HG03354 (cell line): ENCODE results near the gene HIVEP2.

Experiments used
- ATAC-seq: cut with Tn5 transposase; IDR thresholded peaks from one replicate; pipeline ENCODE4 v1.9.1; 2021; ENCODE audit warnings: mild to moderate bottlenecking; ENCODE audit not compliant: unreplicated experiment, poor library complexity, severe bottlenecking

The HIVEP2 gene

GRCh38 chr6:142927271-142927580 is 17.8 kb downstream of the HIVEP2 start:
- no peak for ATAC-seq

GRCh38 chr6:142926494-142927270 is 18.3 kb downstream of the HIVEP2 start:
- peak; percentile 96 for ATAC-seq

DNA sequence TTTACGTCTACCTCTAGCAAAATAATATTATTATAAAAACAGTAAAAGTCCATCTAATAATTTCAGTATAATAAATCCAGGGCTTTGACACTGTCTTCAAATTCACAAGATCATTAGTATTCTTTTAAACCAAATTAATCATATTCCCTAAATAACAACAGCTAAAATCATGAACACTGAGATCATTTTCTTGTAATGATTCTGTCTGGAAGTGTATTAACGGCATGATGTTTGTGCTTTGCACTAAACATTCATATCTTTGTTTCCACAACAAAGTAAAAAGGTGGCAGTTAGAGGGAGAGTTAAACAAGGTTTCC is 18.8 kb downstream of the HIVEP2 start:
- ATAC-seq: no peak

DNA sequence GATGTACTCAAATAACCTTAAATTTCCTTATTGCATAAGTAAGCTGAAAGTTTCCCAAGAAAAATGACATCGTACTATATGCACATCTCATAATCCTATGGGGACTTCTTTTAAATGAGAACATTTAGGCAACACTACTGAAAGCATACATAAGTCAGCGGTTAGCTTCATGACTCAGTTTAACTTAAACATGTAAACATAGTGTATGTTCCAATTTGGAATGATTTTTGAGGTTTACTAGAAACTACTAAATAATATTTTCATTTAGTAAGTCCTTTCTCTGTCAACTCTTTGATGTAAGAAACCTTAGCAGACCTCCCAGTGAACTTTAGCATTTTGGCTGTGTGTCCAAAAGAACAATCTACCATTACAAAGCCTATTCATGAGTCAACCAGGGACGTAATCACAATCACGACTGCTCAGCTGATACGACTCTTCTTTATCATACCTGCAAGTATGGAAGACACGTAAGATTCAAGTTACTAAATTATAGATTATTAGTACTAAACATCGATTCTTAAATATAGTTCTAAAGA is 19.3 kb downstream of the HIVEP2 start:
- no peak for ATAC-seq

- no peak for ATAC-seq
These were observed 26.5 kb downstream of the HIVEP2 start for GRCh38 chr6:142918339-142919042.

DNA sequence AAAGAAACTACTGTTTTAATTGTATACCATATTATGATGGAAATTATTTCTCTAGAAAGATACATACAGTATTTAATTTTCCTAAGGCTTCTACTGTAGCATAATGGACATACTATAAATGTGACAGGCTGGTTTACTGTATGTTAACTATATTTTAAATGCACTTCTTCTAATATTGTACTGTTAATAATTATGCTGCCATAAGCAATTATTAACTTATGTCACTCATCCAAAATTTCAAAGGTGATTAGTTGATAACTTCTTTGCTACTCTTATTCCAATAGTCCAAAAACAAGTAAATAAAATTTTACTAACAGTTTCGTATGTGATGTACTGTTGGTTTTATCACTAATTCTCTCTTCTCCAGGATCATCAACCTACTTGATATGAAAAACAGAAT is 28.1 kb downstream of the HIVEP2 start:
- no peak for ATAC-seq

DNA sequence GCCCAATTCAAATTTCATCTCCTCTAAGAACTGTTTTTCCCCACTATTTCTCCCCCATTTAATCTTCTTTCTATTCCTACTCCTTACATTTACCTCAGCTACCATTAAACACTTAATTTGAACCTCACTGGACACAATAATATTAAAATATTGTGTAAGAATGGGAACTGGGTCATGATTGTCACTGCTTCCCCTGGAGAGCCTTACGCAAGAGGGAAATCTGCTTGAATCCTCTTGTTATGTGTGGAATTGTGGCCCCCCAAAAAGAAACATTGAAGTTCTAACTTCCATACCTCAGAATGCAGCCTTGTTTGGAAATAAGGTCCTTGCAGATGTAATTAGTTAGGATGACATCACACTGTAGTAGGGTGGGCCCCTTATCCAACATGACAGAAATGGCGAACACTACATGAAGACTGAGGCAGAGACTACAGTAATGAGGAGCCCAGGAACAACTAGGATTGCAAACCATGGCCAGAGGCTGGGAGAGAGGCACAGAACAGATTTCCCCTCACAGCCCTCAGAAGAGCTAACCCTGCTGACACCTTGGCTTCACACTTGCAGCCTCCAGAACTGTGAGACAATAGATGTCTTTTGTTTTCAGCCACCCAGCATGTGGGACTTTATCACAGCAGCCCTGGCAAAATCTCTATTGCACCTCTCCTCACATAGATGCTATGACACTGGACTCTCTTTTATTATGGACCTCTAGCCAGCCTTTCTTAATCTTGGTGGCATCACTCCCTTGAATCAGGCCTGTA is 29.9 kb downstream of the HIVEP2 start:
- ATAC-seq: no peak

GRCh38 chr6:142914369-142914768 is 30.6 kb downstream of the HIVEP2 start:
- no peak for ATAC-seq

DNA sequence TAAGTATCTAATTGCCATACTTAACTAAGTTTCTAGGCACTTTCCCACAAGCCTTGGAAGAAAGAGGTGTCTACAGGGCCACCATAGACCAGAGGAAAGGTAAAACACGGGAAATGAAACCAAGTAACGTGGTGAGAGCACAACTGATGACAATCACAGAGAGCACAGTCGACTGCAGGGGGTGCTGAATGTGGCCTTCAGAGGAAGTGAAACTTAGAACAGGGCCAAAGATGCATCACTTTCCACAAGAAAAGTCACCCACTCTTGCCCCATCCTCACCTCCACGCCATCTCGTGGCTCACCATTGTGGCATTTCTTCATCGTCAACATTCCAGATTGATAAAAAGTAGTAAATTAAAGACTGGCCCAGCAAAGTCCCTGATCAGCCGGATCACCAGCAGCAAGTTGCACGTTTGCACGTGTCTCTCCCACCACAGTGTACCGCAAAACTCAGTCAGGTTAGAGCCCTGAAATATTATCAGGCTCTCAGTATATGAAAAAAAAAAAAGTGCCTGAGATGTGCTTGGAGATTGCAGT is 31.4 kb downstream of the HIVEP2 start:
- ATAC-seq: peak; percentile 95

- peak; percentile 72 for ATAC-seq
These were observed 31.9 kb downstream of the HIVEP2 start for GRCh38 chr6:142913036-142913510.

DNA sequence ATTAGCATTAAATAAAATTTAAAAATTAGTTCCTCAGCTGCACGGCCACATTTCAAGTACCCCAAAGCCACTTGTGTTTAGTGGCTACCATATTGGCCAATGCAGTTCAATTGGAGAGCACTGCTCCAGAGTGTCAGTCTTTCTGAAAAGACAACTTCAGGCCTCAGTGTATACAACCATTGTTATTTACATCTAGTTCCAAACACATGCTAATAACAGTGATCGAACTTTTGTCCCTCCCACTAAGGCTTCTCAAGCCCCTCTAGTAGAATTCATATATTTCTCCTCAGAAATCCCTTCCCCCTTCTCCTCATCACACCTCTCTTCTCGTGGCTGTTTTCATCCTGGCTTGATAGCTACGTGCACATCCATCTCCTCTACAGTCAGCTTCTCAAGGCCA is 32.9 kb downstream of the HIVEP2 start:
- ATAC-seq: no peak

GRCh38 chr6:142911430-142911829 is 33.5 kb downstream of the HIVEP2 start:
- ATAC-seq: no peak

DNA sequence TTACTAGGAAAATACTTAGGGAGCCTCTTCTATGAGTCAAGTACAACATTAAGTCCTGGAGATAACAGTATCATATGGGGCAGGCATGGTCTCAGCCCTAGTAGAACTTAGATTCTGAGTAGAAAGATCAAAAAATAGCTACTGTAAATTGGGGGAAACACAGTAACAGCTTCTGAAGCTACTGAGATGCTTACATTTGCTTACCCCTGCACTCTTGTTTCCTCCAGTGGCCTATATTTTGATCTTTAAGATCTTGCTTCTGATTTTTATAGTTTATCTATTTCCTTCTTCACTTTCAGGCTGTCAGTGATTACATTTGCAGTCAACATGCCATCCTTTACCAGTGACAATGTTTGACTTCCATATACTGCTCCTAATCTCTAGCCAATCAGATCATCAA is 35.3 kb downstream of the HIVEP2 start:
- ATAC-seq: no peak

GRCh38 chr6:142908235-142908634 is 36.7 kb downstream of the HIVEP2 start:
- no peak for ATAC-seq

DNA sequence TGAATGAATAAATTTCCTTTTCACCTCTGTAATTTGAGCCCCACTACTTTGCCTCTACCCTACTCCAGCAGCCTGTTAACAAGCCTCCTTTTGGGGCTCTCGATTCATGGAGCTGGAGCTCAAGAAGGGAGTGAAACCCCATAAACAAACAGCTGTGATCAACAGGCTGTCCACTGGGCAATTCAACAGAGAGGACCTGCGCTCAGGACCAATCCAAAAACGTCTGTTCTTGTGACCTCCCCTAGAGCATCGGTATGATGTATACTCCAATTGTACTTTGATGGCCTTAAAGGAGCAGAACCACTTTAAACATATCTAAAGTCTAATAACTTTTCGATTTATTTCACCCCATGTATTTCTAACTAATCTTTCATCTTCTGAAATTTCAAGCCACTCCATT is 37.4 kb downstream of the HIVEP2 start:
- peak; percentile 24 for ATAC-seq

- peak; percentile 71 for ATAC-seq
These were observed 38.0 kb downstream of the HIVEP2 start for GRCh38 chr6:142906945-142907470.

DNA sequence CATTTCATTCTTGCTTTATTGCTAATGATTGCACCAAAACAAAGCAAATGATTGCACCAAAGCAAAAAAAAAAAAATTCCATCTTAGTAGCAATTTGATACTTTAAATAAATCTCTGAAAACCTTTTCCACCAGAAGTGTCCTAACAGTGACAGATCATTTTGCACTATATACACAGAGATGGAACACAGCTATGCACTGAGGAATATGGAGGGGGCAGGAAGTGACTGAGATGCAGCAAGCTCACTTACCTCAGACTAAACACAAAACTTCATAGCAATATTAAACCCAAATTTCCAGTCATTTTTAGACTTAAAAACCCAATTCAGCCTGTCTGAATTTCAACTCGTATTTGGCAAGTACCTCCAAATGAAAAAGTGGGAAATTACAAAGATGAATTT is 41.2 kb downstream of the HIVEP2 start:
- no peak for ATAC-seq

DNA sequence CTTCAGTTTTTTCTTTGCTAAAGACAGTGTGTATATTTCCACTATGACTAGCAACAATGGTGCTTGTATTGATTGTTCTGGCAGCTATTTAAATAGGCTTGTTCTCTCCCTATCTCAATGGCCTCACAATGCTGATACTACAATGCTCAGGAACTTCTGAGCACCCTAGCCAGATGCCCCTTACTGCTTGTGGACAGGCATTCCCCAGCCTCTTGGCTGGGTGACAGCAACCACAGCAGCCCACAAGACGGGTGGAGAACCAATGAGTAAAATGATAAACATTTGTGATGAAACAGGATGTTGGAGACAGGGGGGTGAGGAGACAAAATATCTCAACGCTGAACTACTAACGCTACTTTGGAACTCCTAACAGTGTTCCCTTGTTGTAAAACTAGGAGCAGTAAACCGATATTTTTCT is 42.3 kb downstream of the HIVEP2 start:
- peak; percentile 74 for ATAC-seq

- ATAC-seq: no peak
These were observed 43.4 kb downstream of the HIVEP2 start for GRCh38 chr6:142901611-142902010.
